ENCODE measurements around the gene TSPEAR. TPM values are rescaled to one million over a fixed set of nuclear protein-coding genes. Genes with fewer than 3 reads are reported as not detected.
"Not testable (repeated sequence)": the region's sequence is repeated elsewhere in the genome, so short reads cannot be mapped to it uniquely, and the experiment has no call there.

Gene TSPEAR
- polyA plus RNA-seq, 1 of the 3 experiments (the other 2 are of a cell fraction): 0.08 TPM

DNA sequence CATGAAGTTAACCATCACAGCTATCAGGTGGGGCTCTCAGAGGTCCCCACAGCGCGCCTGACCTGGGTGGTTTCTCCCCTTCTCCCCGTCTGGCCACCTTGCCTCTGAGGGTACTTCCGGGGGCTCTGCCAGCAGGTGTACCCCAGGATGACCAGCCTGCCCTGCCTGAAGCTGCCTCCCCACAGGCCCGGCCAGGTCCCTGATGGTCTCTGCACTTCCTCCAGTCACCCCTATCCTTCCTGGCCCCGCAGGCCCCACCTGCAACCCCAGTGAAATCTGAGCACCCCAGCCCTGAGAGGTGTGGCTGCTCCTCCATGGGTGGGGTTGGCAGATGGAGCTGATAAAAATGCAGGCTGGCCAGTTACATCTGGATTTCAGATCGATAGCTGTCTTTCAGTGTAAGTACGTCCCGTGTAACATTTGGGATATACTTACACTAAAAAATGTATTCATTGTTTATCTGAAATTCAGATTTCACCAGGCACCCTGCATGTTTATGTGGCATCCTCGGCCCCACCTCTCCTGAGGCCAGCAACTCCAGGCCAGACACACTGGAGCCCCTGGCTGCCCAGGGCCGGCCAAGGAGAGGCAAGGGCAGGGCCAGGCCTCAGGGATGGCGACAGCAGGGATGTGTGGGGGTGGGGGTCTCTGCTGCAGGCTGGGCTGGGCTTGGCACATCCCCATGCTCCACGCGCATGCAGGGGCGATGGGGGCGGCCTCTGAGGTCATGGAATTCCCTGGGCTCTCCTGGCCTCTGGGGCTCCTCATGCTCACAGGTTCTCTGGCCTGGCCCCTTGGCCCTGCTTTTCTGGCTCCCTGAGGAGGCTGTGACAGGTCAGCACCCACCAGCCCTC, 230.9 kb downstream of the TSPEAR start:
- TF ChIP-seq MEF2A (IDR thresholded peaks at IDR 0.05; ENCODE audit: borderline replicate concordance, low read depth) (no peak), ELF1 (IDR thresholded peaks at IDR 0.05) (no peak), GATA2 (CRISPR knock-in tag; IDR thresholded peaks at IDR 0.05) (no peak), CHD2 (IDR thresholded peaks at IDR 0.05; ENCODE audit: low read length, partially characterized antibody) (no peak), POLR2AphosphoS5 (IDR thresholded peaks at IDR 0.05; ENCODE audit: low read depth, low read length) (no peak), ZBTB33 (IDR thresholded peaks at IDR 0.05; ENCODE audit: borderline replicate concordance, low read depth) (no peak), YY1 (IDR thresholded peaks at IDR 0.05; ENCODE audit: low read depth) (no peak), EZH2phosphoT487 (IDR thresholded peaks at IDR 0.05; ENCODE audit: borderline replicate concordance, low read depth) (no peak)
- H3K4me3 ChIP-seq (ENCODE audit: low read depth in 2 of 2, low read length in 1 of 2): no peak overlapping the region
- no peaks in the 10 kb centered on the region for H3K36me3 ChIP-seq (replicated peaks in 1 of 2; ENCODE audit: control insufficient read depth in 1 of 2, insufficient read depth in 2 of 2, low read length in 1 of 2)
- H3K79me2 ChIP-seq (ENCODE audit: insufficient read depth): no peaks in the 10 kb centered on the region
- no peaks in the 10 kb centered on the region for H3F3A ChIP-seq (replicated peaks; ENCODE audit: insufficient read depth)
- ChIA-PET CTCF (interaction anchor here (0.6 to 2.8 kb wide), 17 partner anchors 15 to 324 kb away, joined by 3 to 12 read pairs (median 4); partner anchors contain the start of genes CFAP410 and LRRC3), POLR2A (no interaction called here)
- no peak overlapping the region for H3K27ac ChIP-seq (ENCODE audit: low read depth in 2 of 2, low read length in 1 of 2)
- H2AFZ ChIP-seq (ENCODE audit: low read depth): no peak overlapping the region
- no peaks in the 10 kb centered on the region for H3K9me2 ChIP-seq
- no peaks in the 10 kb centered on the region for H4K20me1 ChIP-seq (ENCODE audit: insufficient read depth)
- whole genome bisulfite sequencing (ENCODE audit: low lambda C conversion rate): 70% methylated on average over 12 of the region's 16 CpGs
- H3K4me2 ChIP-seq: no peak overlapping the region
- H3K4me1 ChIP-seq (ENCODE audit: control insufficient read depth in 1 of 2, insufficient read depth in 2 of 2, low read depth in 1 of 2, low read length in 1 of 2): no peaks in the 10 kb centered on the region
- H3K9ac ChIP-seq: no peak overlapping the region
- DNase-seq: no peak
- no peaks in the 10 kb centered on the region for H3K9me3 ChIP-seq
- peaks cover 9% of the 10 kb centered on the region; the same call in 1 of the 2 replicates for H3K27me3 ChIP-seq (ENCODE audit: insufficient read depth)

DNA sequence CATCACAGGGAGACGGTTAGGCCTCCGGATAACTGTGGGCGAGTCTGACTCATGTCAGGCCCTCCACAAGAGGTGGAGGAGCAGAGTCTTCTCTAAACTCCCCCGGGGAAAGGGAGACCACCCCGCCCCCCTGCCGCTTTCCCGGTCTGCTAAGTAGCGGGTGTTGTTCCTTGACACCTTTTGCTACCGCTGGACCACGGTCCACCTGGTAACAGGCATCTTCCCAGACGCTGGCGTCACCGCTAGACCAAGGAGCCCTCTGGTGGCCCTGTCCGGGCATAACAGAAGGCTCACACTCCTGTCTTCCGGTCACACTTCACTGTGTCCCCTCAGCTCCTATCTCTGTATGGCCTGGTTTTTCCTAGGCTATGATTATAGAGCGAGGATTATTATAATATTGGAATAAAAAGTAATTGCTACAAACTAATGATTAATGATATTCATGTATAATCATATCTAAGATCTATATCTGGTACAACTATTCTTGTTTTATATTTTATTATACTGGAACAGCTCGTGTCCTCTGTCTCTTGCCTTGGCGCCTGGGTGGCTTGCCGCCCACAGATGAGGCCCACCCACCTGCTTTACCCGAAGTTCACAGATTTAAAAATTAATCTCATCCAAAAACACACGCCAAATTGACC, 231.7 kb downstream of the TSPEAR start:
- DNase-seq, POLR2A ChIA-PET: not testable (repeated sequence)

More for the DNA sequence above, 231.7 kb downstream of the TSPEAR start:
- H3K9ac ChIP-seq; H3K27ac ChIP-seq (ENCODE audit: low read depth in 2 of 2, low read length in 1 of 2); H2AFZ ChIP-seq (ENCODE audit: low read depth); H3K4me1 ChIP-seq (ENCODE audit: control insufficient read depth in 1 of 2, insufficient read depth in 2 of 2, low read depth in 1 of 2, low read length in 1 of 2); H3K79me2 ChIP-seq (ENCODE audit: insufficient read depth); H3K27me3 ChIP-seq (ENCODE audit: insufficient read depth); H3F3A ChIP-seq (replicated peaks; ENCODE audit: insufficient read depth); H3K36me3 ChIP-seq (replicated peaks in 1 of 2; ENCODE audit: control insufficient read depth in 1 of 2, insufficient read depth in 2 of 2, low read length in 1 of 2); H3K4me3 ChIP-seq (ENCODE audit: low read depth in 2 of 2, low read length in 1 of 2); H3K9me3 ChIP-seq; H3K9me2 ChIP-seq; H4K20me1 ChIP-seq (ENCODE audit: insufficient read depth); H3K4me2 ChIP-seq: not testable (repeated sequence)
- CTCF ChIA-PET: interaction anchor here (0.6 to 2.8 kb wide), 16 partner anchors 15 to 325 kb away, joined by 3 to 12 read pairs (median 4); partner anchors contain the start of genes CFAP410 and LRRC3
- TF ChIP-seq RAD21 (IDR thresholded peaks at IDR 0.05; ENCODE audit: low read length) (peak; percentile 64), SMC3 (IDR thresholded peaks at IDR 0.05; ENCODE audit: low read depth, low read length) (peak; percentile 46; the same call in 1 of the 2 replicates)
- TF ChIP-seq, protein P1, sequence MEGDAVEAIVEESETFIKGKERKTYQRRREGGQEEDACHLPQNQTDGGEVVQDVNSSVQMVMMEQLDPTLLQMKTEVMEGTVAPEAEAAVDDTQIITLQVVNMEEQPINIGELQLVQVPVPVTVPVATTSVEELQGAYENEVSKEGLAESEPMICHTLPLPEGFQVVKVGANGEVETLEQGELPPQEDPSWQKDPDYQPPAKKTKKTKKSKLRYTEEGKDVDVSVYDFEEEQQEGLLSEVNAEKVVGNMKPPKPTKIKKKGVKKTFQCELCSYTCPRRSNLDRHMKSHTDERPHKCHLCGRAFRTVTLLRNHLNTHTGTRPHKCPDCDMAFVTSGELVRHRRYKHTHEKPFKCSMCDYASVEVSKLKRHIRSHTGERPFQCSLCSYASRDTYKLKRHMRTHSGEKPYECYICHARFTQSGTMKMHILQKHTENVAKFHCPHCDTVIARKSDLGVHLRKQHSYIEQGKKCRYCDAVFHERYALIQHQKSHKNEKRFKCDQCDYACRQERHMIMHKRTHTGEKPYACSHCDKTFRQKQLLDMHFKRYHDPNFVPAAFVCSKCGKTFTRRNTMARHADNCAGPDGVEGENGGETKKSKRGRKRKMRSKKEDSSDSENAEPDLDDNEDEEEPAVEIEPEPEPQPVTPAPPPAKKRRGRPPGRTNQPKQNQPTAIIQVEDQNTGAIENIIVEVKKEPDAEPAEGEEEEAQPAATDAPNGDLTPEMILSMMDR (IDR thresholded peaks at IDR 0.05): peak; percentile 69
- WGBS (ENCODE audit: low lambda C conversion rate): 38% methylated on average over 17 of the region's 21 CpGs

All from SK-N-SH (cell line).